ENCODE data around the gene OGFRL1.

OGFRL1 gene

DNA sequence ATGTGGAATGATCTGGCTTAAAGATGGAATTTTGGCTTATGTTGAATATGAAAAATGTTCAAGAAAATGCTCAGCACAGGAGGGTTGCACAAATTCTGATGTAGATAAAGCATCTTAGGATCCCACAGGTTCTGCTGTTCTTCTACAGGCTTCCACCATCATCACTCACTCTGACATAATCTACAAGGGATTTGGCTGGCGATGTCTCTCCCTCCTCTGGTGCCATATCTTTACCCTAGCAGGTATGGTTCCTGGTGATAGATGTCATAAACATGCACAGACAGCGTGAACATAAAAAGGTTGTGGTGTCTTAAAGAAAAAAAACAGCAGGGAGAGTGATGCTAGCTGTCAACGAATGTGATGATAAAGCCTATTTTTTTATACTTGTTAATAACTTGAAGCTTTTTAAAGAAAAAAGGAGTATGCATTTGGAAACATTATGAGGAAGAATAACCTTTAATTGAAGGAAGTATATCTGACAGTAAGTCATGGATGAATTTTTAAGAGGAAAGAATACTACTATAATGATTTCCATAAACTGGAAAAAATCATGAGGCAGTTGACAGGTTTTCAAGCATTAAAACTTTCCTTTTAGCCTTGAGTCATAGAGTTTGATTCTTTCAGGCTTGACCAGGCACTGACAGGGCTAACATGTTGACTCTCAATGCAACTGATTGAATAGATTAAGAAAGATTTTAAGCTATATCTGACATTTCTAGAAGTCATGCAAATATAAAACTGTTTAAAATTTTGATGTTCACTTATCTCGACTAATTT is 50.1 kb downstream of the OGFRL1 start:
- DNase-seq (ENCODE audit: low spot score in 2 of 2) (no peak), ATAC-seq (no peak)
- Mint-ChIP-seq H3K4me1 (no peaks in the 10 kb centered on the region), H3K9me3 (no peaks in the 10 kb centered on the region), H3K36me3 (no peaks in the 10 kb centered on the region), H3K27ac (no peak overlapping the region), H3K4me3 (no peak overlapping the region)

DNA sequence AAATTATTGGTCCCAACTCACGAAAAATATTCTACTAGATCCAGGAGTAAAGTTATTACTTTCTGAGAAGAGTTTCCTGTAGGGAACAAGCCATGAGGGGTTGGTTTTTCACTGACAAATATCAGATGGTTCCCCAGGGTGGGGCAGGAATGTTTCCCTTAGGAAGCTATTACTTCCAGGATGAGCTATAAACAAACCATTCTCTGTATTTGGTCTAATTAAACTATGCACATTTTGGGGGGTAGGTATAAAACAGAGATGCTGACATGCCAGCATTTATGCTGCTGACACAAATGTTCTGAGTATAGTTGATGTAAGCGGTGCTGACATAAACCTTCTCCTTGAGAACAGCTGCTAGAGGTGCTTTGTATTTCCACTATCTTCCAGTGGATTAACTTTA is 54.2 kb downstream of the OGFRL1 start:
- H3K4me1 Mint-ChIP-seq = no peaks in the 10 kb centered on the region
- ATAC-seq (no peak), DNase-seq (ENCODE audit: low spot score in 2 of 2) (no peak)
- no peaks in the 10 kb centered on the region for H3K36me3 Mint-ChIP-seq
- H3K9me3 Mint-ChIP-seq = no peaks in the 10 kb centered on the region
- no peak overlapping the region for H3K27ac Mint-ChIP-seq
- H3K4me3 Mint-ChIP-seq = no peak overlapping the region

DNA sequence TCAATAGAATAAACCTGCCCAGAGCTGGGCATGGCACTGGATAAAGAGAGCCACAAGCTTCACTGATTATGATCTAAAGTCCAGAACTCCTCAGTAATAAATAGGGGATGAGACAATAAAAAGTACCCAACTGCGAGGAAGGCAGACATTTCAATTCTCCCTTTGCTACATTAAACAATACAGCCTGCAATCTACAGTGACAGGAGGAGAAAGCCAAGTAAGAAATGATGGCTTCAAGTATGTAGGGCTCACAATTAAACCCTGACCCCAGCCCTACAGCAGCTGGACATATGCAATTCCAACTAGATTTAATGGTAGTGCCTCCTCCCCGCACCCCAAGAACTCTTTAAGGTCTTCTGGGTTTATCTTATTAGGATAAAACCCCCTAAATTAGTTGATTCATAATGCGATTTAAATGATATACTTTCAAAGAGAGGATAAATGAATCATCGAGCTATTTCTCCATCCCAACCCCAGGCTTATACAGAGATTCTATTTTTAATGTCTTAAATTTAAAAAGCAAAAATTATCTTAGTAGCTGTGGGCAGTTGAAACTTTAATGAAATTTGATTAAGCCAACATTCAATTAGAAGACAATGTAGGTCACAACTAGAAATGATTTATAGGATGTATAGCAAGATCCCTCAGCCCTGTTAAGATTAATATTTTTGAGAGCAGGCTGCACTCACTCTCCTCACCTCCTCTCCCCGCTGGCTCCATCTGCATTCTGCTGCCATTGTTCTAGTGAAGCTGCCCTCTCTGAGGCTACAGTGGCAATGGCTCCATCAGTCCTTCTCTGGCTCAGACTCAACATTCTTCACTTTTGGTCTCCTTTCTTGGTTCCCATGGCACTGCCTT is 57.1 kb downstream of the OGFRL1 start:
- H3K4me3 Mint-ChIP-seq = no peak overlapping the region
- H3K27ac Mint-ChIP-seq = no peak overlapping the region
- H3K4me1 Mint-ChIP-seq = no peaks in the 10 kb centered on the region
- ATAC-seq (no peak), DNase-seq (ENCODE audit: low spot score in 2 of 2) (no peak)
- H3K36me3 Mint-ChIP-seq = no peaks in the 10 kb centered on the region
- no peaks in the 10 kb centered on the region for H3K9me3 Mint-ChIP-seq

DNA sequence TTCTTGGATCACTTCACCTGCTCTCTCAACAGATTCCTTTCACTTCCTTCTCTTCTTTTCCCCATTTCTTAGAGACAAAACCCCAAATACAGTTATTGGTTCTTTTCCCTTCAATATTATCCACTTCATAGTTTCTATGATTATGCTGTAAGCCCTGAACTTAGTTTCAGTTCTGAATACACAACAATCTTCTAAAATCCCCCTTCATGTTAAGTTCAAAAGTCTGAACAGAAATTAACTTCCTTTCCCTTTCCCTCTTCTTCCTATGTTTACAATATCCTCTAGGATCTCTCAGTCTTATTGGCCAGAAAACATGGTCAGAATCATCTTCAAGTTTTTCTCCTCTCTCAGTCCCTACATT is 57.7 kb downstream of the OGFRL1 start:
- ATAC-seq (no peak), DNase-seq (ENCODE audit: low spot score in 2 of 2) (no peak)
- no peaks in the 10 kb centered on the region for H3K9me3 Mint-ChIP-seq
- H3K4me3 Mint-ChIP-seq = no peak overlapping the region
- no peaks in the 10 kb centered on the region for H3K36me3 Mint-ChIP-seq
- no peak overlapping the region for H3K27ac Mint-ChIP-seq
- no peaks in the 10 kb centered on the region for H3K4me1 Mint-ChIP-seq

DNA sequence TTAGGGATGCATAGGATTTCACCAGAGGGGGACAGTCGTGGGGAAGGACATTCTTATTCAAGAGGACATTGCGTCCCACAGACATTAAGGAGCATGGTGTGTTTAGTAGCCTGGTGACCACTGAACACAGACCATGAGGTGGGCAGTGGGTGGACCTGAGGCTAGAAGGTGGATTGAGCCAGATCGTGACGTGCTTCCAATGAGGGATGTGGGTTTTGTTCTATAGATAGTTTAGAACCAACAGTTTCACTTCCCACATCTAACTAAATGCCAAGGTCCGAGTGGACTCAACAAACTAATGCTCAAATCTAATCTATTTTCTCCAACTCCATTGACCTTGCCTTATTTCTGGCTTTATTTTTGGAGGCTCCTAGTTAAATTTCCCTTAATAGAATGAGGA is 58.5 kb downstream of the OGFRL1 start:
- Mint-ChIP-seq H3K27ac (no peak overlapping the region), H3K4me1 (no peaks in the 10 kb centered on the region), H3K9me3 (no peaks in the 10 kb centered on the region), H3K36me3 (no peaks in the 10 kb centered on the region), H3K4me3 (no peak overlapping the region)
- ATAC-seq (no peak), DNase-seq (ENCODE audit: low spot score in 2 of 2) (no peak)

DNA sequence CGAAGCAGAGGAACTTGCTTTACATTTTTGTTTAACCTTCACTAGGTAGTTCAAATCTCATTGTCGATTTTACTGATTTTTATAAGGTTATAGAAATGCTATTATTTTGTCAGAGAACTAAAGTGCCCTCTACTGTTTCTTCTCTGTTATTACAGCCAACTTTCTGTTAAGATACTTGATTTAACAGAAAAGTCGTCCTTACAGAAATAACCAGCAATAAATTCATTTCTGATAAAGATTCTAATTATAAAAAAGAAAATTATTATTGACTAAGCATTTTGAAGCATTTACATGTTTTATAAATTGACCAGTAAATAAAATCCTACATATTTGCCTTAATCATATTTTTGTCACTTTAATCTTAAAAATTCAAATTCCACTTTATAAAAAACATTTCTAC is 60.8 kb downstream of the OGFRL1 start:
- no peak for ATAC-seq
- H3K36me3 Mint-ChIP-seq = no peaks in the 10 kb centered on the region
- no peak overlapping the region for H3K4me3 Mint-ChIP-seq
- no peak overlapping the region for H3K27ac Mint-ChIP-seq
- H3K4me1 Mint-ChIP-seq = no peaks in the 10 kb centered on the region
- no peak for DNase-seq (ENCODE audit: low spot score in 2 of 2)
- no peaks in the 10 kb centered on the region for H3K9me3 Mint-ChIP-seq

DNA sequence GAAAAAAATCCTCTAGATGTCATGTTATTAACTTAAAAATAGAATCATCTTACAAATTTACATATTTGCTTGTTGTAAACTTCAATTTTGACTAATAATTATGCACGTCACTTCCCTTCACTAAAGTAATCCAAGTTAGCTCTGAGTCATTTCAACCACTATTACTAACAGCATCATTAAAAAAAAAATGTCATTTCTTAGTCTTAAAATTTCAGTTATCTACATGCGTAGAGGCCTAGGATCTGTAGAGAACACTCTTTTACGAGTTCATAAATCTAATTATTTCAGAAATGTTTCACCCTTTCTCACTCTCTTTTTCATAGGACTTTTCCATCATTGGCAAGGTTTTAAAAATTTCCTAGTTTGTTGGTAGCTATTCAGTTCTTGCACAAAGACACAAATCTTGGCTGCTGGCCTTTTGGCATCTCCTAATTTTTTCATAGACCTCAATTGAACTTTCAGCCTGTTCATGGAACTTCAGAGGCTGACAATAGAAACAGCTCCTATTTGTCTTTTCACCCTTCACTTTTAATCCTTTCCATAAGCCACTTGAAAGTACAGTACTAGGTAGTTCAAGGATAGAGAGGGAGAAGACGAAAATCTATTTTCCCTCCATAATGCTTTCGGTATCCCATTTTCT is 61.5 kb downstream of the OGFRL1 start:
- Mint-ChIP-seq H3K9me3 (no peaks in the 10 kb centered on the region), H3K27ac (no peak overlapping the region), H3K4me1 (no peaks in the 10 kb centered on the region), H3K4me3 (no peak overlapping the region), H3K36me3 (no peaks in the 10 kb centered on the region)
- ATAC-seq (peak; percentile 54), DNase-seq (ENCODE audit: low spot score in 2 of 2) (no peak)

DNA sequence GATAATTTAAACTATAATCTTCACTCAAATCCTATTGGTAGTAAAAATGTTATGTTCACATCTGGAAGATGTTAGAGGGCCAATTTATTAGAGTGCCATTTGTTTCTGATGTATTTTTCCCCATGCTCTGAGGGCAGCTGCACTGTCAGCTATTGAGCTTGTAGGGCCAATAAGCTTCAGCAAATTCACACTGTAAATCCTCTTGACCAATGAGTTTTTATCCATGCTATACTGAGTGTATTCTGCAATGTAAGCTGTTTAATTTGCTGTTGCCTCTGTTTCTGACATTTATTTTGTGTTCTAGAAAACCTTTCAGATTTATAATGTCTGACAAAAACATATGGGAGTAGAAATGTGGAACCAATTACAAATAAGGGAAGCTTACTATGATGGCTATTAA is 62.6 kb downstream of the OGFRL1 start:
- ATAC-seq = no peak
- no peak for DNase-seq (ENCODE audit: low spot score in 2 of 2)
- Mint-ChIP-seq H3K9me3 (no peaks in the 10 kb centered on the region), H3K4me1 (no peaks in the 10 kb centered on the region), H3K4me3 (no peak overlapping the region), H3K27ac (no peak overlapping the region), H3K36me3 (no peaks in the 10 kb centered on the region)
